Measurements from ENCODE around the gene MYO1B. TPM values are rescaled to one million over a fixed set of nuclear protein-coding genes. Genes with fewer than 3 reads are reported as not detected.
A peak's percentile ranks its signal among the peaks of the same experiment; 100 is the strongest.

Gene MYO1B
- total RNA-seq, 1 experiment from 2014 or later, result 43.2 TPM

- Histone ChIP-seq H3K9ac (ENCODE audit: extremely low read depth, insufficient read length, low read length) (no peak overlapping the region), H2BK12ac (ENCODE audit: insufficient read length, low read depth, low read length) (no peak overlapping the region), H2AK5ac (ENCODE audit: insufficient read length, low read length) (no peak overlapping the region), H3K79me2 (ENCODE audit: insufficient read depth, low read length) (peaks cover 4% of the 10 kb centered on the region; the same call in 1 of the 2 replicates), H2BK15ac (ENCODE audit: low read depth, low read length) (no peak overlapping the region), H3K56ac (ENCODE audit: insufficient read length, low read depth, low read length) (no peak overlapping the region), H4K5ac (ENCODE audit: insufficient read length, low read depth, low read length) (no peak overlapping the region), H3K4me1 (ENCODE audit: insufficient read depth, low read length) (peaks cover 9% of the 10 kb centered on the region), H4K20me1 (ENCODE audit: control insufficient read depth, insufficient read depth, insufficient read length) (no peaks in the 10 kb centered on the region), H2BK5ac (ENCODE audit: insufficient read length, low read length) (no peak overlapping the region), H3K9me3 (ENCODE audit: control insufficient read depth, low read depth, low read length) (no peaks in the 10 kb centered on the region), H2AFZ (ENCODE audit: low read length) (no peak overlapping the region), H3K27me3 (ENCODE audit: insufficient read depth, low read length) (no peaks in the 10 kb centered on the region), H3K23ac (ENCODE audit: insufficient read length, low read depth, low read length) (no peak overlapping the region), H2BK20ac (ENCODE audit: low read depth, low read length, poor library complexity, severe bottlenecking) (no peak overlapping the region), H3K79me1 (ENCODE audit: insufficient read depth, low read depth, low read length, poor library complexity, severe bottlenecking) (peaks cover 6% of the 10 kb centered on the region), H3K18ac (ENCODE audit: insufficient read length, low read depth, low read length) (no peak overlapping the region), H2BK120ac (ENCODE audit: low read depth, low read length, poor library complexity, severe bottlenecking) (no peak overlapping the region), H3K4ac (ENCODE audit: low read depth, low read length) (no peak overlapping the region), H3K4me2 (ENCODE audit: insufficient read depth, insufficient read length, low read length) (no peak overlapping the region), H3K27ac (ENCODE audit: insufficient read length, low read depth, low read length) (no peak overlapping the region), H4K91ac (ENCODE audit: insufficient read length, low read depth, low read length) (no peak overlapping the region), H3T11ph (ENCODE audit: low read length) (no peak overlapping the region), H4K8ac (replicated peaks; ENCODE audit: insufficient read length, low read depth, low read length) (no peak overlapping the region), H3K23me2 (ENCODE audit: insufficient read length, low read depth, low read length, poor library complexity, severe bottlenecking) (no peaks in the 10 kb centered on the region), H3K14ac (ENCODE audit: insufficient read depth, low read length) (no peak overlapping the region)
- no peak for TF ChIP-seq CTCF (conservative IDR thresholded peaks at IDR 0.05)
- Mint-ChIP-seq H3K4me3 (no peak overlapping the region), H3K27ac (peak overlapping the region in 2 of 3 experiments; percentile 52 to 67; a peak in 4 of 7 replicates), H3K36me3 (ENCODE audit: insufficient read depth in 1 of 3, low read depth in 3 of 3) (peaks cover under 1 to 6% (median under 1%) of the 10 kb centered on the region in 3 experiments; a peak in 4 of 7 replicates), H3K4me1 (peaks cover 50 to 54% of the 10 kb centered on the region in 2 experiments), H3K9me3 (peaks cover 0 to 5% of the 10 kb centered on the region in 2 experiments; a peak in 2 of 5 replicates), H3K27me3 (ENCODE audit: low read depth) (no peaks in the 10 kb centered on the region)
- no CpG with 5 or more reads among the region's 4 CpGs for WGBS (ENCODE audit: extremely low coverage, insufficient read length, low lambda C conversion rate)
- no peak for DNase-seq
Measured at GRCh38 chr2:191318037-191318728, 73.0 kb downstream of the MYO1B start.

Measured in H9 (cell line).